Measurements from ENCODE around the gene FNIP1.

GRCh38 chr5:131634996-131635683 is 161.7 kb downstream of the FNIP1 start, which contains the start of gene RAPGEF6:
- peak in 4 of 6 experiments; percentile 18 to 38 (median 26) for TF ChIP-seq CTCF (IDR thresholded peaks at IDR 0.05)
- TF ChIP-seq POLR2A (IDR thresholded peaks at IDR 0.05): peak; percentile 81 to 96
